GM19463 (cell line): Measurements from ENCODE around the gene SECISBP2.
A peak's percentile ranks its signal among the peaks of the same experiment; 100 is the strongest.
"Not testable (repeated sequence)": the region's sequence is repeated elsewhere in the genome, so short reads cannot be mapped to it uniquely, and the experiment has no call there.

Experiments used
- ATAC-seq: cut with Tn5 transposase; IDR thresholded peaks from one replicate; pipeline ENCODE4 v1.9.1; 2021; ENCODE audit warnings: mild to moderate bottlenecking, moderate library complexity; ENCODE audit not compliant: unreplicated experiment

Gene SECISBP2

DNA sequence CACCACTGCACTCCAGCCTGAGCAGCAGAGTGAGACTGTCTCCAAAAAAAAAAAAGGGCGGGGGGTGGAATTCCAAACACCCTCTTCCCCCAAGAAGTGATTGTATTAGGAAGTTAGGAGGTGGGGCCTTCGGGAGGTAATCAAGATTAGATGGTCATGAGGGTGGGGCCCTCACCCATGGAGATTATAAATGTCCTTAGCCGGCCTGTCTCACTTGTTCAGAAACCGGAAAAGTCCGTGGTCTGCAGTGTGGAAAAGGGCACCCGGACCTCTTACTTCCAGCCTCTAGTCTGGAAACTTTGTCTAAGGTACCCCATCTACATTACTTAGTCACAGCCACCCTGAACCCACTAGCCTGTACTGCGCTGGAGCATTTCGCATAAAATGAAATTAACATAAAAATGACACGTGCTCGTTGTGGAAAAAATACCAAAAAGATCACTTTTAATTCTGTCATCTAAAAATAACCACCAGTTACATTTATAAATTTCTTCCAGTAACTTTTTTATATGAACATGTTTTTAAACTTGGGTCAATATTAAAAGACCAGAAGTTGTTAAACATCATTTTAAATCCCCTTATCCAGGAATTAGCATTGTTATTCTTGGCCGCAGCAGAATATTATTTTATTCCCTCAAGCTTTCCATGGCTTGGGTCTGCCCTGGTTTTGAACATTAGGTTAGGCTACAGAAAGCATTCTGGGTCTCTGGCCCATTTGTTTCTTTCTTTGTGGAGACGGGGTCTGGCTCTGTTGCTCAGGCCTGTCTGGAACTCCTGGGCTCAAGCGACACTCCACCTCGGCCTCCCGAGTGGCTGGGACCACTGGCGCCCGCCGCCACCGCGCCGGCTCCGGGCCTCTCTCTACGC lies 8.5 kb upstream of the SECISBP2 start:
- no peak for ATAC-seq

DNA sequence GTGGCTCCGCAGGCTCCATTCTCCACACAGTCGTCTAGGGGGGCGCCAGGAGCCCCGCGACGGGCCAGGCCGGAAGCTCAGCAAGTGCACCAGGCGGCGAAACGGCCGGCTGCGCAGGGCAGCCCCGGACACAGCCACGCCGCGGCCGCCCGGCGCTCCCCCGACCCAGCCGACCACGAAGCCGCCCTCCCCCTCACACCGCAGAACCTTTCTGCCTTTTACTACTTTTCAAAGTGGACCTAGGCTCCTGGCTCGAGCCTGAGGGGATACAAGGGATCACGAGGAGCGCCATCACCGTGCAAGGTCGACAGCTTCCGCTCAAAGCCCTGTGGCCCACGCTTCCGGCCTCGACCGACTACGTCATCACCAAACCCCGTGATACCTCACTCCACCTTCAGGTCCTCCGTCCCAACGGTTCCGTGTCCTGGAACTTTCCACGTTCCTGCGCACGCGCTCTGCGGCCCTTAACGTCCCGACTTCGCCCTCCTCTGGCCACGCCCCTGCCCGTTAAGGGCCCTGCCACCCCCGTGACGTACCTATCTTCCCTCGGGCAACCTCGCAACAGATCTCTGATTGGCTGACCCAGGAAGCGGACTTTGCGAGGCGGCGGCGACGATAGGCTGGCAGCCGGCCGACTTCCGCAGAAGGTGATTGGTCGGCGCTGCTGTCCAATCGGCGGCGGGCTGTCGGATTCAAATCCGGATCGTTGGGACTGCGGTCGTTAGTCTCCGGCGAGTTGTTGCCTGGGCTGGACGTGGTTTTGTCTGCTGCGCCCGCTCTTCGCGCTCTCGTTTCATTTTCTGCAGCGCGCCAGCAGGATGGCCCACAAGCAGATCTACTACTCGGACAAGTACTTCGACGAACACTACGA lies 7.6 kb upstream of the SECISBP2 start, which contains the start of gene CKS2:
Gene CKS2 (plus strand): TSS at position 721 of the 871 bp plus-strand sequence. CDS start 98 bp downstream, at position 819.
- ATAC-seq: peak; percentile 85

DNA sequence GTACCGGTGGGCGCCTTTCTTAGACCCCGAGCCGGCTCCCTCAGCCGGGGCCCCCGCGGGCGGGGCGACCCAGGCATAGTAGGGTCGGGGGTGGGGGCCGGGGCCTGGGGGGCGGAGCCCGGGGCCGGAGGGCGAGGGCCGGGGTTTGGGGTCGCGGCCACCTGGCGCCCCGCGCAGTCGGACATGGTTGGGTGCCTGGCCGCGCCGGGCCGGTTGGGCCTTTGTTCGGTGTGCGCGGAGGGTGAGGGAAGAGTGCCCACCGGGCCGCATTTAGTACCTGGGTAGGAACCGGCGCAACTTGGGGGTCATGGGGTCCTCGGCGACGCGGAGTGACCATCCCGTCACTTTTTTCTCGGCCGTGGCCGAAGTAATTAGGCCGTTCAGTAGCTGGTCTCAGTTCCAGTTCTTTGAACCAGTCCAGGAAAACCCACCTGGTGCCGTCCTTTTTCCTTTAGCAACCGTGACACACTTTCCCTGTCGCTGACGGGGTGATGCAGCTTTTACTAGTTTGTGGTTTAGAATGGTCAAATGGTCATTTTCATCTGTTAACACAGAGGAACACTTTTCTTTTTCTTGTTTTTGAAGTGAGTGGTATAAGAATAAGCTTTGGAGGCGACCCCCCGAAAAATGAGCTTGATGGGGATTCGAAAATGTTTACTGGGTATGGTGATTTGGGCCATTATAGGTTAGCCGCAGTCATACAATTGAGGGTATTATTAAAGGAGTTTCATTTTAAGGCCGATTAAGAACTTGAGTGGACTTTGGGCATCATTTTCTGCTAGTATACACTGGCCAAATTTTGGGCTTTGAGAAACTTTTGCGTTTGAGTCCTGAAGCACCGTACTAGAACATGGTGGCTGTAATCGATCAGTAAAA lies 6.7 kb upstream of the SECISBP2 start:
- no peak for ATAC-seq

GRCh38 chr9:89312222-89312571 lies 6.1 kb upstream of the SECISBP2 start:
- ATAC-seq: no peak

DNA sequence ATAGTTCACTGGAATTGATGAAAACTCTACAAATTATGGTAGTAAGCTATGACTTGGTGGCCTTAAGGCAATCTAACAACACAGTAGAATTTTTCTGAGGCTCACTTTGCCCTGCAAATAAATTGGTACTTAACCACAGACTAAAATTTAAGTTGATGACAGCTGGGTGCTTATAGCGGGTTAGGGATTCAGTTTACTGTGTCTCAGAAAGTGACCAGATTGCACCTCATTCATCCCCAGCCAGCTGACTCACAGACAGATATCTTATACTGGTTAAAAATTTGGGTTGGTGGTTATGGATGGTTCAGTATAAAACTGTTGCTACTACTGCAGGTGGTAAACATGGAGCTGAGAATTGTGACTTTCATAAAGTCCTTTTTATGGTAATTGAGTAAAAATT lies 4.5 kb upstream of the SECISBP2 start:
- ATAC-seq: no peak

GRCh38 chr9:89314955-89315354 lies 3.3 kb upstream of the SECISBP2 start:
- ATAC-seq: no peak

DNA sequence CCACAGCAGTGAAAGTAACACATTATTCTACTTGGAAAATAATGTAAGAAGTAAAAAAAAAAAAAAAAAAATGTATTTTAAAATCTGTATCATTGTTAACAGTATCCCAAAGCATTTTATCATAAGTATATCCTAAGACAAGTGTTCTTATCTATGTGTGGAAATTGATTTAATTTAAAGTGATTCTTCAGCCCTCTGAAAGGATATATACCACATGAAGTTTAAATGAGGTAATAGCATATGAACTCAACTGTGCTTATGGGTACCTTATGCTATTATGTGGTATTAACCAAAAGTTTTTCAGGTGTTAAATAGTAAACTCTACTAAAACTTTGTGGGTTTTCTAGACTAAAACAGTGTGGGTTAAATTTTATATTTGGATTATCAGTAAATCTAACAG lies 2.8 kb upstream of the SECISBP2 start:
- ATAC-seq: no peak

- ATAC-seq: no peak
These were observed 1.0 kb upstream of the SECISBP2 start for GRCh38 chr9:89317282-89317681.

GRCh38 chr9:89319015-89319905 lies 960 bp downstream of the SECISBP2 start:
- no peak for ATAC-seq

GRCh38 chr9:89323390-89323789 lies 5.1 kb downstream of the SECISBP2 start:
- no peak for ATAC-seq

- ATAC-seq: no peak
These were observed 7.4 kb downstream of the SECISBP2 start for GRCh38 chr9:89325733-89326132.

DNA sequence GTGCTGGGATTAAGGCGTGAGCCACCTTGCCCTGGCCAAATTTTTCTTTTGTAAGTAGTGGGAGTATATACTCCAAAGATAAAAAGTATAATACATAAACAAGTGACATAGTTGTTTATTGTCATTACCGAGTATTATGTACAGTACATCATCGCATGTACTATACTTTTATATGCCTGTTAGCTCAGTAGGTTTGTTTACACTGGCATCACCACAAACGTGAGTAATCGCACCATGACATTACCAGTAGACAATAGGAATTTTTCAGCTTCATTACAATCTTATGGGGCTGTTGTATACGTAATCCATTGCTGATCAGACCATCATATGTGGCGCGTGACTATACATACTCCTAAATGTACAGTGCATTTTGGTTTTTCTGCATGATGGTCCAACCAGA lies 9.8 kb downstream of the SECISBP2 start:
- ATAC-seq: no peak

GRCh38 chr9:89329917-89330316 lies 11.6 kb downstream of the SECISBP2 start:
- ATAC-seq: no peak

DNA sequence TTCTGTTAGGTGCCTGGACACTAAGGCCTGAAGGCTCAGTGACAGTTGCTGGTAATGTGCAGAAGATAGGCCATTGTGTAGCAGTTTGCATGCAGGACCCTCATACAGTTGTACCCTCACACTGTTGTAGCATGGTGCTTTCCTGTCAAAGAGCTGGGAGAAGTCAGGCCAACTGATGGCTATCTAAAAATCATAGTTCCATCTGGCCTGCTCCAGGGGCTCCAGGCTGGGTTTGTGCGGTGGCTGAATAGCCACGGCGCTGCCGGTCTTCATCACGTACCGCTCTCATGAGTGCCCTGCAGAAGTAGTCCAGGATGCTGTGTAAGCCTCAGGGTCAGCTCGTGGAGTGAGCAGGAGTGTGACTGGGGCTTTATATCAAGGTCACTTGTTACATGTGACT lies 12.2 kb downstream of the SECISBP2 start:
- ATAC-seq: no peak

GRCh38 chr9:89339807-89340206 lies 21.5 kb downstream of the SECISBP2 start:
- ATAC-seq: no peak

- ATAC-seq: peak; percentile 87
These were observed 22.0 kb downstream of the SECISBP2 start for GRCh38 chr9:89340332-89340731.

GRCh38 chr9:89342213-89342612 lies 23.9 kb downstream of the SECISBP2 start:
- ATAC-seq: no peak

- no peak for ATAC-seq
These were observed 24.6 kb downstream of the SECISBP2 start for GRCh38 chr9:89342948-89343347.

DNA sequence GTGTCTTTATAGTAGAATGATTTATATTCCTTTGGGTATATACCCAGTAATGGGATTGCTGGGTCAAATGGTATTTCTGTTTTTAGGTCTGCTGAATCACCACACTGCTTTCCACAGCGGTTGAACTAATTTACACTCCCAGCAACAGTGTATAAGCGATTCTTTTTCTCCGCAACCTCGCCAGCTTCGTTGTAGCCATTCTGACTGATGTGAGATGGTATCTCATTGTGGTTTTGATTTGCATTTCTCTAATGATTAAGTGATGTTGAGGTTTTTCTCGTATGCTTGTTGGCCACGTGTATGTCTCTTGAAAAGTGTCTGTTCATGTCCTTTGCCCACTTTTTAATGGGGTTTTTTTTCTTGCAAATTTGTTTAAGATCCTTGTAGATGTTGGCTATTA lies 25.5 kb downstream of the SECISBP2 start:
- not testable (repeated sequence) for ATAC-seq

GRCh38 chr9:89345476-89345875 lies 27.2 kb downstream of the SECISBP2 start:
- ATAC-seq: no peak
